ENCODE data around the gene ANKS3. TPM values are rescaled to one million over a fixed set of nuclear protein-coding genes. Genes with fewer than 3 reads are reported as not detected.

Gene ANKS3
- total RNA-seq, 1 donor from 2014 or later, result 9.9 TPM

DNA sequence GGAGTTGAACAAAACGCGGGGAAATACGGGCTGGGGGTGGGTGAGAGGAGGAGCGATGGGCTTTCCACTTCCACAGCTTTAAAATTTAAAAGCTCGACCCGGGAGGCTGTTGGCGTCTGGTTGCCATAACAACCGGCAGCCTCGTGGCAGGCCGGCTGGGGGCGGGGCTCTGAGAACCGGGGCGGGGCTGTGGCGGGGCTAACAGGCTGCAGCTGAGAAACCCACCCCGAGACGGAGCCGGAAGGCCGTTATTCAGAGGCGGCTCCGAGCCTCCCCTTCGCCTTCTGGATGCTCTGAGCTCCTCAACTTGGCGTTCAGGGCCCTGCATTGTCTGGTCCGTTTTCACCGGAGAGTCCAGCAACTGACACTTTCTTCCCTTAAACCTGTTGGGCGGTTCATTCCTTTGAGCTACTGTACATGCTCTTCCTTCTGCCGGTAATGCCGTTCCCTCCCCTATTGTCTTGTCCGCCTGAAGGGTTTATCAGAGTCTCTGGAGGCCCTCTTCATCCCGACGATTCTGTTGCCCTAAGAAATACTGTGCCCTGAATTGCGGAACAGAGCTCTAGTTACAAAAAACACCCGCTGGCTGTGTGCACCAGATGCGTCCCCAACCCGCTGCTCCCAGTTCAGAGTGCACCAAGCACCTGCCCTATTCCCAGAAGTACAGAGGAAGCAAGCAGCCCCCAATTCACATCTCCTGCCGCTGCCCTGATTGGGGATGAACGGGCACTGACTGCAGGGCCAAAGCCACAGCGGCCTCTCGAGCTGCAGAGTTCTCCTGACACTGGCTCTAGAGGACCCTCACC lies 862 bp upstream of the ANKS3 start:
- intact Hi-C loops (cut with DNase I), result loop anchor here (2.0 to 10.0 kb wide), 4 partner anchors 34 to 220 kb away; partner anchors contain the start of genes GLYR1, ROGDI, SEC14L5 and UBN1
- peak; percentile 93 for DNase-seq (ENCODE audit: low spot score)

DNA sequence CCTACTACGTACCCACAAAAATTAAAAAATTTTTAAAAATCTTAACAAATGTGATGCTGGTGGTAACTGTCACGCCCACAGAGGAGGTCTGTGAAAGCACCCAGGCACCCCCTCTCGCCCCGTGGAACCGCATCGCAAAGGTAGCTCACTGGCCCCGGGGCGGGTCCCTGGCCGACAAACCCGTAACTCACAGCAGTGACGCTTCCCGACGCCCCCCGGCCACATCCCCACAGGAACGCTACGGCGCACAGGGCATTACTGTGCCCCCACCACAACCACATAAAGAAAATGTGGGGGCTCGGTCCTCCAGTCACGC lies 366 bp downstream of the ANKS3 start:
- DNase-seq (ENCODE audit: low spot score), result no peak
- intact Hi-C loops (cut with DNase I), result loop anchor here (2.0 to 10.0 kb wide), 4 partner anchors 35 to 221 kb away; partner anchors contain the start of genes GLYR1, ROGDI, SEC14L5 and UBN1

DNA sequence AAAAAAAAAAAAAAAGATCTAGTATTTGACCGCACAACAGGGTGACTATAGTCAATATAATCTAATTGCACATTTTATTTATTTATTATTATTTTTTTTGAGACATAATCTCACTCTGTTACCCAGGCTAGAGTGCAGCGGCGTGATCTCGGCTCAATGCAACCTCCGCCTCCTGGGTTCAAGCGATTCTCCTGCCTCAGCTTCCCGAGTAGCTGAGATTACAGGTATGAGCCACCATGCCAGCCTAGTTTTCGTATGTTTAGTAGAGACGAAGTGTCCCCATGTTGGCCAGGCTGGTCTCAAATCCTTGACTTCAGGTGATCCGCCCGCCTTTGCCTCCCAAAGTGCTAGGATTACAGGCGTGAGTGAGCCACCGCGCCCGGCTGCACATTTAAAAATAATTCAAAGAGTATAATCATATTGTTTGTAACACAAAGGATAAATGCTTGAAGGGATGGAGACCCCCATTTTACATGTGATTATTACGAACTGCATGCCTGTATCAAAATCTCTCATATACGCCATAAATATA lies 794 bp downstream of the ANKS3 start:
- no peak for DNase-seq (ENCODE audit: low spot score)
- intact Hi-C loops (cut with DNase I), result loop anchor here (10.0 kb wide), 3 partner anchors 72 to 222 kb away; partner anchors contain the start of genes GLYR1, ROGDI, SEC14L5 and UBN1

DNA sequence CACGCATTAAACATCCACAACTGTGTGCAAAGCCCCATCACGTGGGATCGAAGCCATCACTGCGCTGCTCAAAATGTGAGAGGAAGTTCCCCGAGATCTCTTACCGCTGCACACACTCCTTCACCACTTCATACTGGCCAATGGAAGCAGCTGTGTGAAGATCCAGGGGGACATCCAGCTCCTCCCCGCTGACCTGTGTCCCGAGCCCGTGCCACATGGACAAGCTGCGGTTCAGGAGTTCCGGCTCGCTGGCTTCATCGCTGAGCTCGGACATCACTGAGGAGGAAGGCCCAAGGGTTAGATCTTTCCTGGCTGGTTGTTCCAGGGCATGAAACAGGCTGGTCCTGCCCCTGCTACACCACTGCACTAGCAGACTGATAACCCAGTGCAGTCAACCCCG lies 4.2 kb downstream of the ANKS3 start:
- intact Hi-C loops (cut with DNase I), result loop anchor here (10.0 kb wide), 3 partner anchors 75 to 225 kb away; partner anchors contain the start of genes GLYR1, ROGDI, SEC14L5 and UBN1
- no peak for DNase-seq (ENCODE audit: low spot score)

DNA sequence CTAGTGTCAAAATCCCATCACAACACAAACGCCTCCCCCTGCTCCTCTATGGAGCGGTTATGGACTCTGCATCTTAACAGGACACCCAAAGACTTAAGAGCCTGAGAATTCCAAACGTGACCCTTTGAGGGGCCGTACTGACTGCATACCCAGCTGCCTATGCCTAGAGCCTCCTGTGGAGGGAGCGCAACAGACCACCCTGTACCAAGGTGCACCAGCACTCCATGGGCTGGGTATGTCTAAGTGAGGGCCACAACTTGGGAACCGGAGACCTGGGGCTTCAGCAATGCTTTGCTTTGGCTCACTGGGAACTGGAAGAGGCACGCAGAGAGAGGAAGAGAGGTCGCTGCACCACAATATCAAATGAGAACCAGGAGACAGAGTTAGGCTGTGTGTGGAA lies 5.4 kb downstream of the ANKS3 start:
- DNase-seq (ENCODE audit: low spot score), result no peak
- intact Hi-C loops (cut with DNase I), result no loop called here

DNA sequence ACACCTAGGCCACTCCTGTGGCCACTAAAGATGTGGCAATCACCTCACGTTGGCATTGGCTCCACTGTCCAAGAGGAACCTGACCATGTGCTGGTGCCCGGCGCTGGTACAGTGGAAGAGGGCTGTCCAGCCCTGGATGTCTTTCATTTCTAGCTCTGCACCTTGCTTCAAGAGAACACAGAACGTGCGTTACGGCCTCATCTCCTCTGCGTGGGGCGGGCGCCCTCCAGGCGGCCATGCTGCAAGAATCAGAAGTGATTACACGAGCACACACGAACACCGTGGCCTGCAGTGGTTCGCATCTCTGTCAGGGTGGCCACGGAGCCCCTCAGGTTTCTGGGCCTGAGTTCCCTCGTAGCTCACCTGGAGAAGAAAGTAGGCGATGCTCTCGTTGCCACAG lies 7.5 kb downstream of the ANKS3 start:
- intact Hi-C loops (cut with DNase I), result no loop called here
- no peak for DNase-seq (ENCODE audit: low spot score)

DNA sequence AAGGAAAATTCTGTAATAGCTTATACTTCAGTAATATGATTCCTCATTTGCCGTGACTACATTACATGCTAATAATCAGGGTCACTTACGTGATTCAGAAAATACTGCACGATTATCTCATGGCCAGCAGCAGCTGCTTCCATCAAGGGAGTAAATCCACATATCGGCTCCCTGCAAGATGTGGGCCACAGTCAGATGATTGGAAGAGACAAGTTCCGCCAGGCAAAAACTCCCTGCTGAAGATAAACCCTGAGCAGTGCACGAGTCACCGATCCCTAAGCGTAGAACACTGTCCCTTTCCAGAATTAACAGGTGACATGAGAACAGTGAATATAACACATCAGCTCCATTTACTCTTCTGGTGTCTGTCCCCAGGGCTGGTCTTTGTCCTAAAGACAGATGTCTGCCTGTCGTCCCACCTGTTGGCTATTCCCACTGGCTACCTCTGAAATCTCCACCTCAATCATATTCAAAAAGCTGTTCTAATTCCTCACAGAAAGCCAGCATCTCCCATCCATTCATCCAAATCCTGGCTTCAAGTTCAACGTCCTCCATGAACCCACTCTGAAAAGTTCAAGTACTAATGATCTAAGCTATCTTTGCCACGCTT lies 9.3 kb downstream of the ANKS3 start:
- DNase-seq (ENCODE audit: low spot score), result no peak
- intact Hi-C loops (cut with DNase I), result no loop called here

DNA sequence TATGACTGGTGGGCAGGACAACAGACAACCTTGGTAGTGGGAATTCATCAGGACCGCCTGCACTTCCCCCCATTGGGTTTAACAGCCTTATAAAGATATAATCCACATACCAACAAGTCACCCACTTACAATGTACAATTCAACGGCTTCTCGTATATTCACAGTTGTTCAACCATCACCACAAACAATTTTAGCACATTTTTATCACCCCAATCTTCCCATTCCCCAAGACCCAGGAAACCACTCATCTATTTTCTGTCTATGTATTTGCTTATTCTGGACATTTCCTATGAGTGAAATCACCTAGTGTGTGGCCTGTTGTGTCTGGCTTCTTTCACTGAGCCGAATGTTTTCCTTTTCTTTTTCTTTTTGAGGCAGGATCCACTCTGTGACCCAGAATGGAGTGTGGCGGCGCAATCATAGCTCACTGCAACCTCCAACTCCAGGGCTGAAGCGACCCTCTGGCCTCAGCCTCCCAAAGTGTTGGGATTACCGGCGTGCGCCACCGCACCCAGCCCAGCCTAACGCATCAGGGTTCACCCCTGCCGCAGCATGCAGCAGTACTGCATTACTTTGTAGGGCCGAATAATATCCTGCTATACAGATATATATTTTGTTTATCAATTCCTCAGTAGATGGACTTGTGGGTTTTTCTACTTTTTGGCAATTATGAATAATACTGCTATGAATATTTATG lies 10.9 kb downstream of the ANKS3 start:
- DNase-seq (ENCODE audit: low spot score), result no peak
- intact Hi-C loops (cut with DNase I), result no loop called here

DNA sequence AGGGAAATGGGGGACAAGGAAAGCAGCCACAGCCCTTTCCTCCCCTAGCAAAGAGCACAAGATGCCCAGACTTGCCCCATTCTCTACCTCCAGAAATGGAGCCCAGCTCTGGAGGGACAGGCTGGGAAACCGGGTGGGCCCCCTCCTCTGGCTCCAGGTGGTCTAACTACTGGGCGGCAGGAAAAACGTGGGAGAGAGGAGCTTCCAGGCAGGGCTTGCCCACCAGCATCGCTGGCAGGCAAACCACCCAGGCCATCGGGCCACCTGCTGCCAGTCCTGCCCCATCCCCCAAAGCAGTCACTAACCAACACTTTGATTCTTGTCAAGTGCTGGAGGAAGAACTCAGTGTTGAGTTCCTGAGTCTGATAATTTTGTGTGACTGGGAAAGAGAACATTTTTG lies 15.6 kb downstream of the ANKS3 start:
- intact Hi-C loops (cut with DNase I), result no loop called here
- no peak for DNase-seq (ENCODE audit: low spot score)

DNA sequence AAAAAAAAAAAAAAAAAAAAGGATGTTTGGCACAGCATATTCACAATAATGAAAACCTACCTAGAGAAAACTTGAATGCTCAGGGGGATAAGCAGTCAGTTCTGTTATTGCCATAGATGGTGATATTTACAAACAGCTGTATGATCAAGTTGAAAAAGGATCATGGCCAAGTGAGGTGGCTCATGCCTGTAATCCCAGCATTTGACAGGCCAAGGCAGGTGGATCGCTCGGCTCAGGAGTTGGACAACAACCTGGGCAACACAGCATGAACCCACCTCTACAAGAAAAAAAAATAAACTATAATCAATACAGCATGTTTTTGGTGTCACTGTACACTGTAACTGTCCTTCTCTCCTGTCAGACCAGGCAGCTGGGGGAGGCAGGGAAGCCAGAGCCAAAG lies 19.1 kb downstream of the ANKS3 start:
- DNase-seq (ENCODE audit: low spot score), result no peak

DNA sequence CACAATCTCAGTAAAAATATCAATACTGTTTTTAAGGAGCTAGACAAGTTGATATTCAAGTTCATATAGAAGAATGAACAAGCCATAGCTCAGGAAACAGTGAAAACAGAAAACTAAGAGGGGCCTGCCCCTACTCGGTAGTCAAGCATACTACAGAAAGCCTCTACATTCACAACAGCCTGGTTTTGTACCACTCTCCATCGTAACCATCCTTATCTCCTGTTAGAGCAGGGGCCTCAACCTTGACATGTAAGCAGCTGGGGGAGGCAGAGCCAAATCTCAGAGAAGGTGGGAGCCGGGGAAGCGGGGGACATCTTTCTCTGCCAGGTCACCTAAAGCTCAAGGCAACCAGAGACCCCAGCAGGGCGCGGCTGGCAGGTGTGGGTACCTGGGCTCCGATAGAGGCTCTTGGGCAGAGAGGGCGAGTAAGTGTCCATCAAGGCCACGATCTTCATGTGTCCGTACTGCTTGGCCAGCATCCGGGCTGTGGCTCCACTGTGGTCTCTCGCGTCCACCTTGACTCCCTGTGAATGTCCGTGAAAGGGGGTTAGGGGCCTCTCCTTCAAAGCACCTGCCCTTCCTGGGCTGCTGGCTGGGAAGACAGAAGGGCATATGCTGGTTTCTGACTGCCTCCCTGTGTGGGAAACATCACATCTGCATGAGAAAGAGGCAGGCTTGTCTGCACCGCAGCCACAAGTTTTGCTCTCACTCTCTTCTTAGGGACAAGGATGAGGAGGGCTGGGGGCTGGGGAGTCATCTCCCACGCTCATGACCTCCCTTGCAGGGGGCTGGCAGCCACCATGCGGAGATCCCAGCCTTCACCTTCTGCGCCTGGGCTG lies 20.2 kb downstream of the ANKS3 start:
- intact Hi-C loops (cut with DNase I), result no loop called here
- peak; percentile 63 for DNase-seq (ENCODE audit: low spot score)

More for the DNA sequence above, 19.1 kb downstream of the ANKS3 start:
- intact Hi-C loops (cut with DNase I), result no loop called here

DNA sequence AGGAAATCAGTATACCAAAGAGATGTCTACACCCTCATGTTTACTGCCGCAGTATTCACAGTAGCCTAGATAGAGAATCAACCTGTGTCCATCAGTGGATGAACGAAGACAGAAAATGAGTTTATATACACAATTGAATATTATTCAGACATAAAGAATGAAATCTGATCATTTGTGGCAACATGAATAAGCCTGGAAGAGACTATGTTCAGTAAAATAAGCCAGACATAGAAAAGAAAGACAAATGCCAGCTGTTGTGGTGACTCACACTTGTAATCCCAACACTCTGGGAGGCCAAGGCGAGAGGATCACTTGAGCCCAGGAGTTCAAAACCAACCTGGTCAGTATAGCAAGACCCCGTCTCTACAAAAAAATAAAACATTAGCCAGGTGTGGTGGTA lies 24.6 kb downstream of the ANKS3 start:
- peak; percentile 44 for DNase-seq (ENCODE audit: low spot score)
- intact Hi-C loops (cut with DNase I), result no loop called here

DNA sequence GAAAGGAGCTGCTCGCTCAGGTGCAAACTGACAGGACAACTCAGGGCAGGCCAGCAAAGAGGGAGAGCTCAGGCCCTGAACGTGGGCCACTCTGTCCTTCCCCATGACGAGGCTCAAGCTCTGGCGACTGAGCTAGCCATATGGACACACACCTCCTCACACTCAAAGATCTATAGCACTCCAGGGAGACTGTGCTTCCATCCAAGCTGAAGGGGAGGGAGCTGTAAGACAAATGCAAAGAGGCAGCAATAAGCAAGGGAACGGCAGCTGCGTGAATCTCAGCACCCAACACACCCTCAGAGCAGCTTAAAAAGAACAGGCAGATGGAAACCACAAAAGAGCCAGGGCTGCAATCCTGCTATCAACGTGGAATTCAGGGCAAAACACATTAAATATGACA lies 27.2 kb downstream of the ANKS3 start:
- intact Hi-C loops (cut with DNase I), result no loop called here
- DNase-seq (ENCODE audit: low spot score), result peak; percentile 17

DNA sequence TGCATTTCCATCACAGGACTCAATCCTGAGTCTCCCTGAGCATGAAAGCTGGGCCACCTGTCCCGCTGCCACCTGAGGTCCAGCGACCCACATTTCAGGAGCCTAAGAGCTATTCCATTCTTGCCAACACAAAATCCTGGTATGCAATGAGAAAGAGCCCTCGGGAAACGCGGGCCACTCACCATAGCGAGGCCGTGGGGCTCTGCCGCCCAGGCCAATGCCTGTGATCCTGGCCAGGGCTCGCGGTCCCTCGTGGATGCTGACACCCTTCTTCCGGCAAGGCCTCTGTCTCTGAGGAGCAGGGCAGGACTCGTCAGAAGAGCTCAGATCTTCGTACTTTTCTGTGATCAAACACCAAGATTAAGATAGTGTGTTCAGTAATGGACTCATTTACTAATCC lies 29.2 kb downstream of the ANKS3 start:
- intact Hi-C loops (cut with DNase I), result no loop called here
- peak; percentile 38 for DNase-seq (ENCODE audit: low spot score)

DNA sequence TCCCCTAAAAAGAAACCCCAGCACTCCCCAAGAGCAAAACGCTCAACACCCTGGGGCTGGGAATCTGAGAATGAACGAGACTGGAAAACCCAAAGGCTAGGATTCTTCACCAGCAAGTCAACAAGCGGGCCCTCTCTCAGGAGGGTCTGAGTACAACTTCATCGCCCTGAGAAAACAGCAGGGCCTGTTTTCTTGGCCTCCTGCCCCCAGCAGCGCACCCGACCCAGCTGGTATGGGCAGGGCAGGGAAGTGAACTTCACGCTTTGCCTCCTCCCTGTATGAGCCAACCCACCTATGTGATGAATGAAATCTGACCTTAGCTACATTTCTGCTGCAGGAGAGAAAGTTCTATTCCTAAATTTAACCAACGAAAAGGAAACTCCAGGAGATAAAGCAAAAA lies 29.6 kb downstream of the ANKS3 start:
- peak; percentile 41 for DNase-seq (ENCODE audit: low spot score)
- intact Hi-C loops (cut with DNase I), result no loop called here

DNA sequence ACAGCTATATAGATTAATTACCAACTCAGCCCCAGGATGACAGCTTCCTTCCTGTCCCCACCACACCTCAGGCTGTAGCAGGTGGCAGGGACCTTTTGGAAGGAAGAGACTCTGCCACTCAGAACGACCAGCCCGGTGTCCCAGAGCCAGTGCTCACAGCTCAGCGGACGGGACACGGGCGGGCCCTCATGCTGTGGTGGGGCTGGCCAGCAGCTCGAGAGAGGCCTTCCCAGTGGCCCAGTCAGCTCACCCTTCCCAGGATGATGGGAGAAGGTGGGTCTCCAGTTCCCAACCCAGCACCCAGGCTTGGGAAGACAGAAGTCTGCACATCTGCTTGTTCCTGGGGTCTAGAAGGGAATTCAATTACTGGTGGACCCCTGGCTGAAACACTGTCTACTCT lies 30.2 kb downstream of the ANKS3 start:
- intact Hi-C loops (cut with DNase I), result no loop called here
- DNase-seq (ENCODE audit: low spot score), result peak; percentile 41

DNA sequence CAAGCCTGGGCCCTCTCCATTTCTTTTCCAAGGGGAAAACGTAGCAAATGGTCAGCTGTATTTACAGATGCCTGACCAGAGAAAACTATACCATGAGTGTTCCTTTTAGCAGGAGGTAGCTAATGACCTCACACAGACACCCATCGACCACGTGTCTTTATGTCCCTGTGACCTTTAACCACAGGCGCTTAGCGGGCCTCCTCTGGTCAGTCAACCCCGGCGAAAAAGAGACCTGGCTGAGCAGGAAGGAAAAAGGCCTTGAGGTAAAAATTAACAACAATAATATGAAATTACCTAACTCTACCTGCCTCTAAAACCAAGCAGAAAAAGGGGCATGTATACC lies 31.6 kb downstream of the ANKS3 start:
- intact Hi-C loops (cut with DNase I), result no loop called here
- peak; percentile 14 for DNase-seq (ENCODE audit: low spot score)

DNA sequence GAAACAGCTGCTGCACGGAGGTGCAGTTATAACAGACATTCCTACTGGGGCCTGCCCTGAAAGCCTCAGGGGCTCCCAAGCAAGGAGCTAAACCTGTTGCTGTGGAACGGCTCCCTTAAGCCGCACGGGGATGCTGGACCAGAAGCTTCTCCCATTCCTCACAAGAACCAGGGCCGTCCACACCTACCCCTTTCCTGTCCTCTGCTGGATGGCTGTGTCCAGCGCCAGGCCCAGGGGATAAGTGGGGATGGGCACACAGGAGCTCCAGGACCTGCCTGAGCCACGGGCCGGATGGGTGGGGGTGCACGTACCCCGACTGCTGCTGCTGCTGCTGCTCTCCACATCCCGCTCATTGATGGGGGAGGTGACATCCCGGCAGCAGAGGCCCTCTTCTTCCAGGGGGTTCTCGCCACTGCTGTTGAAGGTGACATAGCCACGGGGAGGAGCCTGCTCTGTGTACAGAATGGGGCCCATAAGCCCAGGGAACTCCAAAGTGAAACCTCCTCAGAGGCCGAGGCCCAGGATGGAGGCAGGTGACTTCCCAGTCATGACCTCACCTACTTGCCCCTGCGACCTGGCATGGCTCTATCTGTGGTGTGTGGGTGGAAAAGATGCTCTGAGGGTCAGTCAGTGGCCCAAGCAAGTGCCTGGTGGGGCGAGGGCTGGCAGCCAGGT lies 32.1 kb downstream of the ANKS3 start:
- intact Hi-C loops (cut with DNase I), result no loop called here
- peak; percentile 68 for DNase-seq (ENCODE audit: low spot score)

Data from cardiac septum (tissue), 1 donor.